ENCODE measurements around the gene AMY1B. TPM values are rescaled to one million over a fixed set of nuclear protein-coding genes. Genes with fewer than 3 reads are reported as not detected.
"Not testable (repeated sequence)": the region's sequence is repeated elsewhere in the genome, so short reads cannot be mapped to it uniquely, and the experiment has no call there.

AMY1B gene

GRCh38 chr1:103650305-103650704, 45.7 kb downstream of the AMY1B start:
- H3K27me3 ChIP-seq (ENCODE audit: control insufficient read depth in 1 of 2, insufficient read depth in 1 of 2, low read length in 2 of 2); DNase-seq; H3K79me1 ChIP-seq (replicated peaks; ENCODE audit: low read length, poor library complexity, severe bottlenecking); H3K18ac ChIP-seq (ENCODE audit: low read depth in 1 of 2, low read length in 2 of 2); H2AFZ ChIP-seq (ENCODE audit: low read depth, low read length); H2BK12ac ChIP-seq (ENCODE audit: low read length in 2 of 2); H3K4me3 ChIP-seq (ENCODE audit: insufficient read depth in 1 of 2, low read depth in 1 of 2, low read length in 2 of 2); H3K14ac ChIP-seq (ENCODE audit: low read length in 2 of 2); H4K8ac ChIP-seq (ENCODE audit: low read length); H4K91ac ChIP-seq (ENCODE audit: low read length); H3K36me3 ChIP-seq (ENCODE audit: control insufficient read depth in 1 of 2, insufficient read depth in 2 of 2, low read depth in 1 of 2, low read length in 2 of 2); H3K9ac ChIP-seq (ENCODE audit: low read length); H2BK15ac ChIP-seq (ENCODE audit: low read depth, poor library complexity, severe bottlenecking); H3K23ac ChIP-seq (ENCODE audit: low read length in 2 of 2); H3K9me3 ChIP-seq (ENCODE audit: control insufficient read depth, low read length); H3K4me1 ChIP-seq (ENCODE audit: control insufficient read depth, insufficient read depth, low read depth, low read length); H3K4me2 ChIP-seq (ENCODE audit: low read length, poor library complexity, severe bottlenecking); H3K4ac ChIP-seq (ENCODE audit: low read depth in 1 of 2, low read length in 2 of 2); H3K27ac ChIP-seq (ENCODE audit: low read length, poor library complexity, severe bottlenecking); H2AK5ac ChIP-seq (ENCODE audit: low read length, severe bottlenecking); H2BK120ac ChIP-seq (ENCODE audit: low read depth, low read length); H2BK5ac ChIP-seq (ENCODE audit: low read depth, low read length, poor library complexity, severe bottlenecking): not testable (repeated sequence)
- no CpG with 5 or more reads among the region's 3 CpGs for WGBS

- not testable (repeated sequence) for H2BK15ac ChIP-seq (ENCODE audit: low read depth, poor library complexity, severe bottlenecking); H3K27ac ChIP-seq (ENCODE audit: low read length, poor library complexity, severe bottlenecking); H3K79me1 ChIP-seq (replicated peaks; ENCODE audit: low read length, poor library complexity, severe bottlenecking); H3K4me1 ChIP-seq (ENCODE audit: control insufficient read depth, insufficient read depth, low read depth, low read length); H2BK12ac ChIP-seq (ENCODE audit: low read length in 2 of 2); H3K27me3 ChIP-seq (ENCODE audit: control insufficient read depth in 1 of 2, insufficient read depth in 1 of 2, low read length in 2 of 2); H2AFZ ChIP-seq (ENCODE audit: low read depth, low read length); H2BK120ac ChIP-seq (ENCODE audit: low read depth, low read length); H4K91ac ChIP-seq (ENCODE audit: low read length); H3K18ac ChIP-seq (ENCODE audit: low read depth in 1 of 2, low read length in 2 of 2); H3K4me2 ChIP-seq (ENCODE audit: low read length, poor library complexity, severe bottlenecking); DNase-seq; H3K4me3 ChIP-seq (ENCODE audit: insufficient read depth in 1 of 2, low read depth in 1 of 2, low read length in 2 of 2); H3K9me3 ChIP-seq (ENCODE audit: control insufficient read depth, low read length); H4K8ac ChIP-seq (ENCODE audit: low read length); H3K4ac ChIP-seq (ENCODE audit: low read depth in 1 of 2, low read length in 2 of 2); H2AK5ac ChIP-seq (ENCODE audit: low read length, severe bottlenecking); H3K23ac ChIP-seq (ENCODE audit: low read length in 2 of 2); H3K9ac ChIP-seq (ENCODE audit: low read length); H3K36me3 ChIP-seq (ENCODE audit: control insufficient read depth in 1 of 2, insufficient read depth in 2 of 2, low read depth in 1 of 2, low read length in 2 of 2); H2BK5ac ChIP-seq (ENCODE audit: low read depth, low read length, poor library complexity, severe bottlenecking); H3K14ac ChIP-seq (ENCODE audit: low read length in 2 of 2)
- no CpG with 5 or more reads among the region's 3 CpGs for WGBS
These were observed 52.1 kb downstream of the AMY1B start for GRCh38 chr1:103643908-103644307.

- not testable (repeated sequence) for H3K36me3 ChIP-seq (ENCODE audit: control insufficient read depth in 1 of 2, insufficient read depth in 2 of 2, low read depth in 1 of 2, low read length in 2 of 2); H4K91ac ChIP-seq (ENCODE audit: low read length); H2BK12ac ChIP-seq (ENCODE audit: low read length in 2 of 2); H3K79me1 ChIP-seq (replicated peaks; ENCODE audit: low read length, poor library complexity, severe bottlenecking); H3K14ac ChIP-seq (ENCODE audit: low read length in 2 of 2); H3K9ac ChIP-seq (ENCODE audit: low read length); H3K4ac ChIP-seq (ENCODE audit: low read depth in 1 of 2, low read length in 2 of 2); H3K23ac ChIP-seq (ENCODE audit: low read length in 2 of 2); H2AK5ac ChIP-seq (ENCODE audit: low read length, severe bottlenecking); H2BK15ac ChIP-seq (ENCODE audit: low read depth, poor library complexity, severe bottlenecking); H3K27ac ChIP-seq (ENCODE audit: low read length, poor library complexity, severe bottlenecking); H4K8ac ChIP-seq (ENCODE audit: low read length); H3K27me3 ChIP-seq (ENCODE audit: control insufficient read depth in 1 of 2, insufficient read depth in 1 of 2, low read length in 2 of 2); H3K4me2 ChIP-seq (ENCODE audit: low read length, poor library complexity, severe bottlenecking); H3K4me3 ChIP-seq (ENCODE audit: insufficient read depth in 1 of 2, low read depth in 1 of 2, low read length in 2 of 2); H3K18ac ChIP-seq (ENCODE audit: low read depth in 1 of 2, low read length in 2 of 2); H3K9me3 ChIP-seq (ENCODE audit: control insufficient read depth, low read length); DNase-seq; H3K4me1 ChIP-seq (ENCODE audit: control insufficient read depth, insufficient read depth, low read depth, low read length); H2BK5ac ChIP-seq (ENCODE audit: low read depth, low read length, poor library complexity, severe bottlenecking); H2AFZ ChIP-seq (ENCODE audit: low read depth, low read length); H2BK120ac ChIP-seq (ENCODE audit: low read depth, low read length)
- WGBS = no CpG with 5 or more reads among the region's 3 CpGs
These were observed 54.8 kb downstream of the AMY1B start for GRCh38 chr1:103641194-103641593.

Small RNA genes within 50 kb of the gene (small RNA-seq; reads per million reads assigned to genes)
- not detected for gene AC105272.1 (ENCODE audit: low read depth)

Data from mesenchymal stem cell (in vitro differentiated cells and primary cell).